ENCODE results near the gene SMARCA2.

DNA sequence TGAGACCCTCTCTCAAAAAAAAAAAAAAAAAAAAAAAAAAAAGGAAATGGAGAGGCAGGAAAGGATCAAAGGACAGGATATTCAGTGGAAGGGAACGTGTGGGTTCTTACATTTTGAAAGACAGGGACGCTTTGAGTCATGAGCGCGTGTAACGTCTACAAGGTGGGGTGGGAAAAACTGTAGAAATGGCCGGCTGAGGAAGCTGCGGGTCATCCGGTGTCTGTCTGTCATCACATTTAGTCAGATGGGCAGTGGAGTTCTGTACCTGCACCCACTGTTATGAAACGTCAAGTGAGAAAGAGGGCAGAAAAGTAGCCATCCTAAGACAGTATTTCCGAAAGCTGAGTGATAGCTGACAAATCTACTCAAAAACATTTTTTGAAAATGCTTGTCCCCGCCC, 159.8 kb downstream of the SMARCA2 start:
- TF ChIP-seq EP300 (IDR thresholded peaks at IDR 0.05; ENCODE audit: borderline replicate concordance) (no peak), FOXM1 (IDR thresholded peaks at IDR 0.05; ENCODE audit: borderline replicate concordance, low read depth) (no peak), RAD21 (IDR thresholded peaks at IDR 0.05; ENCODE audit: low read depth) (no peak), REST (IDR thresholded peaks at IDR 0.05; ENCODE audit: low read depth) (no peak), CEBPB (IDR thresholded peaks at IDR 0.05) (no peak), ZBTB7A (IDR thresholded peaks at IDR 0.05; ENCODE audit: low read depth) (no peak), EGR1 (IDR thresholded peaks at IDR 0.05) (no peak), TAF1 (IDR thresholded peaks at IDR 0.05; ENCODE audit: low read depth) (no peak), CREB1 (IDR thresholded peaks at IDR 0.05; ENCODE audit: low read depth) (no peak)

Measured in Ishikawa (cell line).